ENCODE data around the gene TLCD2. TPM values are rescaled to one million over a fixed set of nuclear protein-coding genes. Genes with fewer than 3 reads are reported as not detected.
A peak's percentile ranks its signal among the peaks of the same experiment; 100 is the strongest.

The TLCD2 gene
- total and polyA plus RNA-seq, 2 of the 13 experiments (the other 11 are each of a cell fraction or from before 2014, with no cell fraction given), result 0.90 to 1.1 TPM

- TF ChIP-seq DMTF1 (CRISPR knock-in tag; IDR thresholded peaks at IDR 0.05) (no peak), ZNF180 (CRISPR knock-in tag; IDR thresholded peaks at IDR 0.05; ENCODE audit: borderline replicate concordance, low read depth) (no peak), AKNA (CRISPR knock-in tag; IDR thresholded peaks at IDR 0.05; ENCODE audit: borderline replicate concordance) (no peak), ZNF605 (CRISPR knock-in tag; IDR thresholded peaks at IDR 0.05) (no peak; the same call in 1 of the 2 replicates), JDP2 (CRISPR knock-in tag; IDR thresholded peaks at IDR 0.05; ENCODE audit: borderline replicate concordance) (no peak), NFYC (CRISPR knock-in tag; IDR thresholded peaks at IDR 0.05) (peak; percentile 98), ZNF746 (CRISPR knock-in tag; IDR thresholded peaks at IDR 0.05) (no peak), GABPB1 (CRISPR knock-in tag; IDR thresholded peaks at IDR 0.05) (peak; percentile 83), ZNF577 (CRISPR knock-in tag; IDR thresholded peaks at IDR 0.05; ENCODE audit: borderline replicate concordance, low read depth) (no peak), NONO (IDR thresholded peaks at IDR 0.05) (no peak), NONO (CRISPR knock-in tag; conservative IDR thresholded peaks at IDR 0.05) (peak; percentile 72; the same call in 1 of the 2 replicates), AHDC1 (CRISPR knock-in tag; IDR thresholded peaks at IDR 0.05; ENCODE audit: borderline replicate concordance) (no peak)
These were observed 6.1 kb upstream of the TLCD2 start (continued) for GRCh38 chr17:1716076-1716911.

Data from HepG2 (cell line).